ENCODE measurements around the gene ZC3HAV1L.

DNA sequence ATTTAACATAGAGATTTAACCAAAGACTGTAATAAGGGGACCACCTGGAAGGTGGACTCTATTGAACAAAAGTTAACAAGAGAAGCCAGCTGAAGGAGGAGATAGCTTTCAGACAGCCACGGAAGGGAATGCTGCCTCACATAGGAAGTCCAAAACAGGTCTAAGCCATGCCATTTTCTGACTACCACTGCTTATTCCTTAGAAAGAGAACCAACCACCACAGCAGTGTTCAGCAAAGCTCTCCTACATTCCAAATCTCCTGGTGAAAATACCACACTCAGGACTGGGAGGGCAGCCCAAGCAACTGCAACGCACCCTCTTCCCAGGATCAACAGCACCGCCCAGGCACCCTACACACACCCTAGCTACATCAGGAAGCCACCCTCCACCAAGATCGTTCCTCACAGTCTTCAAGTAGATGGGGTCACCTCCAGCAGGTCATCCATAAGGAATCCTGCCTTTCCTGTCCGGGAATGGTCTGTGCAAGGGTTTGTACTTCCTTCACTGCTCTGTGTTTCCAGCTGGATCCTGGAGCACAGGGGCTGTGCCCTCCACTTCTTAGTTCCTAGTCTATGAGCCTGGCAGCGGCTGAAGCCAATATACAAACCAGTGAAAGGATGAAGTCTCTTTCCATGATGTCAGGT is 57.2 kb downstream of the ZC3HAV1L start:
- no peak for TF ChIP-seq POLR2AphosphoS5 (IDR thresholded peaks at IDR 0.05; ENCODE audit: low read depth)
- TF ChIP-seq, protein P1, sequence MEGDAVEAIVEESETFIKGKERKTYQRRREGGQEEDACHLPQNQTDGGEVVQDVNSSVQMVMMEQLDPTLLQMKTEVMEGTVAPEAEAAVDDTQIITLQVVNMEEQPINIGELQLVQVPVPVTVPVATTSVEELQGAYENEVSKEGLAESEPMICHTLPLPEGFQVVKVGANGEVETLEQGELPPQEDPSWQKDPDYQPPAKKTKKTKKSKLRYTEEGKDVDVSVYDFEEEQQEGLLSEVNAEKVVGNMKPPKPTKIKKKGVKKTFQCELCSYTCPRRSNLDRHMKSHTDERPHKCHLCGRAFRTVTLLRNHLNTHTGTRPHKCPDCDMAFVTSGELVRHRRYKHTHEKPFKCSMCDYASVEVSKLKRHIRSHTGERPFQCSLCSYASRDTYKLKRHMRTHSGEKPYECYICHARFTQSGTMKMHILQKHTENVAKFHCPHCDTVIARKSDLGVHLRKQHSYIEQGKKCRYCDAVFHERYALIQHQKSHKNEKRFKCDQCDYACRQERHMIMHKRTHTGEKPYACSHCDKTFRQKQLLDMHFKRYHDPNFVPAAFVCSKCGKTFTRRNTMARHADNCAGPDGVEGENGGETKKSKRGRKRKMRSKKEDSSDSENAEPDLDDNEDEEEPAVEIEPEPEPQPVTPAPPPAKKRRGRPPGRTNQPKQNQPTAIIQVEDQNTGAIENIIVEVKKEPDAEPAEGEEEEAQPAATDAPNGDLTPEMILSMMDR (IDR thresholded peaks at IDR 0.05; ENCODE audit: insufficient read depth, low read length): no peak
- TF ChIP-seq, protein P2, sequence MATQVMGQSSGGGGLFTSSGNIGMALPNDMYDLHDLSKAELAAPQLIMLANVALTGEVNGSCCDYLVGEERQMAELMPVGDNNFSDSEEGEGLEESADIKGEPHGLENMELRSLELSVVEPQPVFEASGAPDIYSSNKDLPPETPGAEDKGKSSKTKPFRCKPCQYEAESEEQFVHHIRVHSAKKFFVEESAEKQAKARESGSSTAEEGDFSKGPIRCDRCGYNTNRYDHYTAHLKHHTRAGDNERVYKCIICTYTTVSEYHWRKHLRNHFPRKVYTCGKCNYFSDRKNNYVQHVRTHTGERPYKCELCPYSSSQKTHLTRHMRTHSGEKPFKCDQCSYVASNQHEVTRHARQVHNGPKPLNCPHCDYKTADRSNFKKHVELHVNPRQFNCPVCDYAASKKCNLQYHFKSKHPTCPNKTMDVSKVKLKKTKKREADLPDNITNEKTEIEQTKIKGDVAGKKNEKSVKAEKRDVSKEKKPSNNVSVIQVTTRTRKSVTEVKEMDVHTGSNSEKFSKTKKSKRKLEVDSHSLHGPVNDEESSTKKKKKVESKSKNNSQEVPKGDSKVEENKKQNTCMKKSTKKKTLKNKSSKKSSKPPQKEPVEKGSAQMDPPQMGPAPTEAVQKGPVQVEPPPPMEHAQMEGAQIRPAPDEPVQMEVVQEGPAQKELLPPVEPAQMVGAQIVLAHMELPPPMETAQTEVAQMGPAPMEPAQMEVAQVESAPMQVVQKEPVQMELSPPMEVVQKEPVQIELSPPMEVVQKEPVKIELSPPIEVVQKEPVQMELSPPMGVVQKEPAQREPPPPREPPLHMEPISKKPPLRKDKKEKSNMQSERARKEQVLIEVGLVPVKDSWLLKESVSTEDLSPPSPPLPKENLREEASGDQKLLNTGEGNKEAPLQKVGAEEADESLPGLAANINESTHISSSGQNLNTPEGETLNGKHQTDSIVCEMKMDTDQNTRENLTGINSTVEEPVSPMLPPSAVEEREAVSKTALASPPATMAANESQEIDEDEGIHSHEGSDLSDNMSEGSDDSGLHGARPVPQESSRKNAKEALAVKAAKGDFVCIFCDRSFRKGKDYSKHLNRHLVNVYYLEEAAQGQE (IDR thresholded peaks at IDR 0.05; ENCODE audit: insufficient replicate concordance, low read depth): no peak
- no peak for TF ChIP-seq GABPA (IDR thresholded peaks at IDR 0.05; ENCODE audit: low read depth)
- TF ChIP-seq SPI1 (IDR thresholded peaks at IDR 0.05; ENCODE audit: borderline replicate concordance, low read depth): no peak

All from HL-60 (cell line).